ENCODE measurements around the gene BCAS3. TPM values are rescaled to one million over a fixed set of nuclear protein-coding genes. Genes with fewer than 3 reads are reported as not detected.

The BCAS3 gene
- total and polyA plus RNA-seq, 11 donors = 4.5 to 23.5 (median 17.9) TPM

GRCh38 chr17:60640503-60640902 is 37.1 kb upstream of the BCAS3 start:
- H3K27me3 ChIP-seq = no peaks in the 10 kb centered on the region
- H3K27ac ChIP-seq = no peak overlapping the region
- H3K9me3 ChIP-seq = no peaks in the 10 kb centered on the region
- TF ChIP-seq, protein P1, sequence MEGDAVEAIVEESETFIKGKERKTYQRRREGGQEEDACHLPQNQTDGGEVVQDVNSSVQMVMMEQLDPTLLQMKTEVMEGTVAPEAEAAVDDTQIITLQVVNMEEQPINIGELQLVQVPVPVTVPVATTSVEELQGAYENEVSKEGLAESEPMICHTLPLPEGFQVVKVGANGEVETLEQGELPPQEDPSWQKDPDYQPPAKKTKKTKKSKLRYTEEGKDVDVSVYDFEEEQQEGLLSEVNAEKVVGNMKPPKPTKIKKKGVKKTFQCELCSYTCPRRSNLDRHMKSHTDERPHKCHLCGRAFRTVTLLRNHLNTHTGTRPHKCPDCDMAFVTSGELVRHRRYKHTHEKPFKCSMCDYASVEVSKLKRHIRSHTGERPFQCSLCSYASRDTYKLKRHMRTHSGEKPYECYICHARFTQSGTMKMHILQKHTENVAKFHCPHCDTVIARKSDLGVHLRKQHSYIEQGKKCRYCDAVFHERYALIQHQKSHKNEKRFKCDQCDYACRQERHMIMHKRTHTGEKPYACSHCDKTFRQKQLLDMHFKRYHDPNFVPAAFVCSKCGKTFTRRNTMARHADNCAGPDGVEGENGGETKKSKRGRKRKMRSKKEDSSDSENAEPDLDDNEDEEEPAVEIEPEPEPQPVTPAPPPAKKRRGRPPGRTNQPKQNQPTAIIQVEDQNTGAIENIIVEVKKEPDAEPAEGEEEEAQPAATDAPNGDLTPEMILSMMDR (IDR thresholded peaks at IDR 0.05) = peak in 6 of 12 donors; percentile 10 to 23 (median 20)
- TF ChIP-seq POLR2A (IDR thresholded peaks at IDR 0.05) = no peak
- no peak for ATAC-seq
- H3K4me3 ChIP-seq = no peak overlapping the region
- intact Hi-C loops (cut with DNase I) = loop anchor here in 4 of 10 donors (2.0 to 10.0 kb wide), 3 partner anchors 38 to 176 kb away; partner anchors contain the start of gene PPM1D (in 1 of the 4)
- H3K4me1 ChIP-seq = peaks cover 0 to 15% (median 2%) of the 10 kb centered on the region in 12 donors
- DNase-seq = no peak
- WGBS, 4 donors = 76 to 91% (median 87%) methylated on average over 2 of the region's 2 CpGs
- peaks cover 0 to 47% (median 33%) of the 10 kb centered on the region in 9 donors for H3K36me3 ChIP-seq

GRCh38 chr17:60641126-60641525 is 36.5 kb upstream of the BCAS3 start:
- Histone ChIP-seq H3K9me3 (no peaks in the 10 kb centered on the region), H3K36me3 (peaks cover 0 to 41% (median 27%) of the 10 kb centered on the region in 9 donors), H3K27me3 (no peaks in the 10 kb centered on the region), H3K27ac (no peak overlapping the region), H3K4me1 (peaks cover 0 to 21% (median 5%) of the 10 kb centered on the region in 12 donors), H3K4me3 (no peak overlapping the region)
- intact Hi-C loops (cut with DNase I) = loop anchor here in 5 of 10 donors (1.0 to 10.0 kb wide), 4 partner anchors 39 to 176 kb away; partner anchors contain the start of gene PPM1D (in 1 of the 5)
- no peak for ATAC-seq
- WGBS, 4 donors = 90 to 93% (median 92%) methylated on average over 3 of the region's 3 CpGs
- TF ChIP-seq POLR2A (IDR thresholded peaks at IDR 0.05) = no peak
- TF ChIP-seq, protein P1 (IDR thresholded peaks at IDR 0.05) = no peak
- DNase-seq = no peak

DNA sequence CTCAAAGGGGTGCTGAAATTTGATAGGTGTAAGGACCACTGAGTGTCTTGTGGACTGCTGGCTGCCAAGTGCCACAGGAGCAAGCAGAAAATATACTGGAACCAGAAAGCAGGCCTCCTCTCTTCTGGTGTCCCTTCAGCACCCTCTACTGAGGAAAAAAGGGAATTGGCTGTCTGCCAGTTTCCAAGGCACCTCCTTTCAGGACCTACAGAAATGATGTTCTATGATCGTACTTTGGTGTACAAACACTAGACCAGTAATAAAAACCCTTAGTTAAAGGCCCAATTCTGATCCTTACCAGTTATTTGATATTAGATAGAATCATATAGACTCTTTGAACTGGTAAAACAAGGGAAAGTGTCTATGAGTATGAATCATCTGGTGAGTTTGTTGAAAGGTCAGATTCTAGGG is 35.8 kb upstream of the BCAS3 start:
- 9 to 24% (median 18%) methylated on average over 1 of the region's 1 CpG for WGBS, 4 donors
- peaks cover 0 to 21% (median 10%) of the 10 kb centered on the region in 12 donors for H3K4me1 ChIP-seq
- intact Hi-C loops (cut with DNase I) = loop anchor here in 5 of 10 donors (1.0 to 10.0 kb wide), 4 partner anchors 40 to 177 kb away; partner anchors contain the start of gene PPM1D (in 1 of the 5)
- H3K36me3 ChIP-seq = peaks cover 0 to 34% (median 20%) of the 10 kb centered on the region in 9 donors
- peak; percentile 29 to 78 (median 75) for ATAC-seq
- no peak overlapping the region for H3K27ac ChIP-seq
- TF ChIP-seq, protein P1 (IDR thresholded peaks at IDR 0.05) = peak in 11 of 12 donors; percentile 17 to 71 (median 49)
- no peak for TF ChIP-seq POLR2A (IDR thresholded peaks at IDR 0.05)
- H3K4me3 ChIP-seq = no peak overlapping the region
- DNase-seq = peak in 4 of 5 donors; percentile 46 to 78 (median 66)
- no peaks in the 10 kb centered on the region for H3K9me3 ChIP-seq
- H3K27me3 ChIP-seq = no peaks in the 10 kb centered on the region

DNA sequence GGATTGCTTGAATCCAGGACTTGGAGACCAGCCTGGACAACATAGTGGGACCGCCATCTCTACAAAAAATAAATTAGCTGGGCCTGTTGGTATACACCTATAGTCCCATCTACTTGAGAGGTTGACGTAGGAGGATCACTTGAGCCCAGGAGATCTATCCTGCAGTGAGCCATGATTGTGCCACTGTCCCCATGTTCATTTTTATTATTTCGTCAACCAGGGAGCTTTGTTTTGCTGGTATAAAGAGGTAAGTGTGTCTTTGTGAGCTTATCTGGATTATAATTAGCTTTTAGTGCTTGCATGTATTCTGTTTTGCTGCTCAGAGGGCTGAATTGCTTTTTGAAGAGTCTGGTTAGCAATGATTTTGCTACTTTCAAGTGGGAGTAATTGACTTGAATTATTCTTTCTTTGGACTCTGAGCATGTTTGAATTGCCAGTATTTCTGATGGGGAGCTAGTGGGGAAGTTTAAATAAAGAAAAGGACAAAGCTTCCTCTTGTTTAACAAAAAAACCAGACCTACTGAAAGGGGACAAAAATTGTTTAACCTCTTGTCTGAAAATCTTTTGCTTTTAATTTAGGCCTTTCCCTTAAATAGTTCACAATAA is 31.6 kb upstream of the BCAS3 start:
- Histone ChIP-seq H3K36me3 (peaks cover 0 to 37% (median 33%) of the 10 kb centered on the region in 9 donors), H3K4me3 (no peak overlapping the region), H3K9me3 (no peaks in the 10 kb centered on the region), H3K4me1 (peaks cover 0 to 21% (median 11%) of the 10 kb centered on the region in 12 donors), H3K27ac (peak overlapping the region in 1 of 12 donors; percentile 9), H3K27me3 (no peaks in the 10 kb centered on the region)
- 74 to 83% (median 82%) methylated on average over 3 of the region's 3 CpGs for WGBS, 4 donors
- intact Hi-C loops (cut with DNase I) = loop anchor here in 2 of 10 donors (10.0 kb wide), 1 partner anchor 181 kb away; no protein-coding TSS in a partner anchor
- DNase-seq = no peak
- ATAC-seq = no peak
- TF ChIP-seq, protein P1 (IDR thresholded peaks at IDR 0.05) = no peak
- TF ChIP-seq POLR2A (IDR thresholded peaks at IDR 0.05) = no peak

All from heart left ventricle (tissue), 16 donors.